SK-N-SH treated with all-trans-retinoic acid at 6 μM for 48 hours (cell line): ENCODE results near the gene NINL.

Experiments used
- CSDC2 ChIP-seq: fragments of 250-450 bp; sonication (Bioruptor Pico); IDR thresholded peaks from 2 replicates; pipeline ENCODE4 v1.5.0; 2020; ENCODE audit warnings: mild to moderate bottlenecking, moderate library complexity
- ZFP3 ChIP-seq: fragments of 250-450 bp; sonication (Bioruptor Pico); IDR thresholded peaks from 2 replicates; pipeline ENCODE4 v1.5.0; 2020; ENCODE audit warnings: mild to moderate bottlenecking, moderate library complexity
- ZNF8 ChIP-seq: fragments of 450-650 bp; formaldehyde crosslinking; IDR thresholded peaks from 2 replicates; pipeline ENCODE4 v1.5.0; 2020; ENCODE audit warnings: mild to moderate bottlenecking, moderate library complexity
- TF ChIP-seq, protein P1 (sequence below): fragments of 250-450 bp; sonication (Bioruptor Pico); IDR thresholded peaks from 2 replicates; pipeline ENCODE4 v1.5.0; 2020; ENCODE audit warnings: mild to moderate bottlenecking, moderate library complexity
- TF ChIP-seq, protein P2 (sequence below): fragments of 250-450 bp; sonication (Bioruptor Pico); IDR thresholded peaks from 2 replicates; pipeline ENCODE4 v1.8.0; 2021; ENCODE audit warnings: low read depth, mild to moderate bottlenecking, moderate library complexity, borderline replicate concordance

DNA sequence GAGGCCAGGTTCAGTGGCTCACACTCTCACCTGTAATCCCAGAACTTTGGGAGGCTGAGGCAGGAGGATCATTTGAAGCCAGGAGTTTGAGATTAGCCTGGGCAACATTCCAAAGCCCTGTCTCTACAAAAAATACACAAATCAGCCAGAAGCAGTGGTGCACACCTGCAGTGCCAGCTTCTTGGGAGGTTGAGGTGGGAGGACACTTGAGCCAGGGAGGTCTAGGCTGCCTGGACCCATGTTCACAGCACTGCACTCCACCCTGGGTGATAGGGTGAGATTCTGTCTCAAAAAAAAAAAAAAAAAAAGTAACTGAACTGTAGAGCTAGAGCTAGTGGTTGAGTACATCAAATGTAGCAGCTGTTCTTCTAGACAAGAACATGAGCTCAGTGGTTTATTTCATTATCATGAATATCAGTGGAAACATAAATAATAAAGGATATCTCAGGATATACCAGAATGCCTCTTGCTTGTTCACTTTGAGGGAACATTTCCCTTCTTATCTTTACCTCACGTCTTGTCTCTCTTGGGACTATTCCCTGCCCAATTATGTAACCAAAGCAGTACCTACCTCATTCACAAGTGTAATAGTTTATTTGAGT, 20.9 kb upstream of the NINL start:
- TF ChIP-seq, protein P1, sequence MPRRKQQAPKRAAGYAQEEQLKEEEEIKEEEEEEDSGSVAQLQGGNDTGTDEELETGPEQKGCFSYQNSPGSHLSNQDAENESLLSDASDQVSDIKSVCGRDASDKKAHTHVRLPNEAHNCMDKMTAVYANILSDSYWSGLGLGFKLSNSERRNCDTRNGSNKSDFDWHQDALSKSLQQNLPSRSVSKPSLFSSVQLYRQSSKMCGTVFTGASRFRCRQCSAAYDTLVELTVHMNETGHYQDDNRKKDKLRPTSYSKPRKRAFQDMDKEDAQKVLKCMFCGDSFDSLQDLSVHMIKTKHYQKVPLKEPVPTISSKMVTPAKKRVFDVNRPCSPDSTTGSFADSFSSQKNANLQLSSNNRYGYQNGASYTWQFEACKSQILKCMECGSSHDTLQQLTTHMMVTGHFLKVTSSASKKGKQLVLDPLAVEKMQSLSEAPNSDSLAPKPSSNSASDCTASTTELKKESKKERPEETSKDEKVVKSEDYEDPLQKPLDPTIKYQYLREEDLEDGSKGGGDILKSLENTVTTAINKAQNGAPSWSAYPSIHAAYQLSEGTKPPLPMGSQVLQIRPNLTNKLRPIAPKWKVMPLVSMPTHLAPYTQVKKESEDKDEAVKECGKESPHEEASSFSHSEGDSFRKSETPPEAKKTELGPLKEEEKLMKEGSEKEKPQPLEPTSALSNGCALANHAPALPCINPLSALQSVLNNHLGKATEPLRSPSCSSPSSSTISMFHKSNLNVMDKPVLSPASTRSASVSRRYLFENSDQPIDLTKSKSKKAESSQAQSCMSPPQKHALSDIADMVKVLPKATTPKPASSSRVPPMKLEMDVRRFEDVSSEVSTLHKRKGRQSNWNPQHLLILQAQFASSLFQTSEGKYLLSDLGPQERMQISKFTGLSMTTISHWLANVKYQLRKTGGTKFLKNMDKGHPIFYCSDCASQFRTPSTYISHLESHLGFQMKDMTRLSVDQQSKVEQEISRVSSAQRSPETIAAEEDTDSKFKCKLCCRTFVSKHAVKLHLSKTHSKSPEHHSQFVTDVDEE (CRISPR knock-in tag), result no peak
- TF ChIP-seq, protein P2, sequence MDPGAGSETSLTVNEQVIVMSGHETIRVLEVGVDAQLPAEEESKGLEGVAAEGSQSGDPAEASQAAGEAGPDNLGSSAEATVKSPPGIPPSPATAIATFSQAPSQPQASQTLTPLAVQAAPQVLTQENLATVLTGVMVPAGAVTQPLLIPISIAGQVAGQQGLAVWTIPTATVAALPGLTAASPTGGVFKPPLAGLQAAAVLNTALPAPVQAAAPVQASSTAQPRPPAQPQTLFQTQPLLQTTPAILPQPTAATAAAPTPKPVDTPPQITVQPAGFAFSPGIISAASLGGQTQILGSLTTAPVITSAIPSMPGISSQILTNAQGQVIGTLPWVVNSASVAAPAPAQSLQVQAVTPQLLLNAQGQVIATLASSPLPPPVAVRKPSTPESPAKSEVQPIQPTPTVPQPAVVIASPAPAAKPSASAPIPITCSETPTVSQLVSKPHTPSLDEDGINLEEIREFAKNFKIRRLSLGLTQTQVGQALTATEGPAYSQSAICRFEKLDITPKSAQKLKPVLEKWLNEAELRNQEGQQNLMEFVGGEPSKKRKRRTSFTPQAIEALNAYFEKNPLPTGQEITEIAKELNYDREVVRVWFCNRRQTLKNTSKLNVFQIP (CRISPR knock-in tag), result no peak
- TF ChIP-seq ZFP3 (CRISPR knock-in tag) (no peak), CSDC2 (CRISPR knock-in tag) (no peak), ZNF8 (CRISPR knock-in tag) (no peak)
